Measurements from ENCODE around the gene GSTO2.

GSTO2 gene

DNA sequence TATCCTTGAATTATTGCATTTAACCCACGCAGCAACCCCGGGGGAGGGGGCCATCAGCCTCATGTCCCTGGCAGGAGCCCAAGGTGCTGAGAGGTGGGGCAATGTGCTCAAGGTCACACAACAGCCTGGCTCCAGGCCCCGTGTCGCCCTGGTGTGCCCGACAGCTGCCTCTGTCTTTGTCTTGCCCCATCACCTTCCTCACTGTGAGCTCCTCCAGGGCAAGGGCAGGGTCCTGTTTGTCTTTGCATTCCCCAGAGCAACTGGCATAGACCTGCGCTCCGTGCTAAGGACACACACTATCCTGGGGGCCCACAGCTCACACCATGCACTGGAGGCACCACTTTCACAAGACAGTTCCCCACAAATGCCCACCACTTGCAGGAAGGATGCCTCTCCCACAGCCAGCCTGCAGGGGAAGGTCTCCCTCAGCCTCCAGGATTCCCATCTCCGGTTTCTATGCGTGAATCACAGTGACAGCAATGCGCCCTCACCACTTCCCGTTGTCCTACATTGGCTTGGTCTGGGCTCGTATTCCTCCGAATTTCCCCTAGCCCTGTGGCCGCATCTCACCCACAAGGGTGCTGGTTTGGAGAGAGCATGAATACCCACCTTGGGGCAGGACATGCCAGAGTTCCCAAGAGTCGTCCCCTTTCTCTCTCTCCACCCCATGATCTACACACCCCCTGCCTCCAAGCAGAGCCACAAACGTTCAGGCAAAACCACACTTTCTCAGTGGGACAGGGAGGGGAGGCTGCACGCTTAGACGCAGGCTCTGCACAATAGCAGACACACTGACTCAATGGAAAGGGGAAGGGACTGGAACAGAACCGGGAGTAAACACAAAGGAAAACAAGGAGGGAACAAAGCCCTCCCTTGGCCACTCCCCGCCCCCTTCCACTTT is 59.0 kb downstream of the GSTO2 start:
- DNase-seq = no peak

DNA sequence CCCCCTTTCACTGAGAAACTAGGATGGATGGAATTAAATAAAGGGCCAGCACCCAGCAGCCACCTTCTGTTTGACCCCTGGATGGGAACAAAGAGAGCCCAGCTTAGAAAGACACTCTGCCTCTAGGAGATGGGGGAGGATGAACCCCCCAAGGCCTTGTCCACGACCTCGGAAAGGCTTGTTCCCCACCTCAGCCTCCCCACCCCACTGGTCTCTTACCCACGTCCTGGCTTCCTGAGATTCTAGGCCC is 59.6 kb downstream of the GSTO2 start:
- DNase-seq = no peak

DNA sequence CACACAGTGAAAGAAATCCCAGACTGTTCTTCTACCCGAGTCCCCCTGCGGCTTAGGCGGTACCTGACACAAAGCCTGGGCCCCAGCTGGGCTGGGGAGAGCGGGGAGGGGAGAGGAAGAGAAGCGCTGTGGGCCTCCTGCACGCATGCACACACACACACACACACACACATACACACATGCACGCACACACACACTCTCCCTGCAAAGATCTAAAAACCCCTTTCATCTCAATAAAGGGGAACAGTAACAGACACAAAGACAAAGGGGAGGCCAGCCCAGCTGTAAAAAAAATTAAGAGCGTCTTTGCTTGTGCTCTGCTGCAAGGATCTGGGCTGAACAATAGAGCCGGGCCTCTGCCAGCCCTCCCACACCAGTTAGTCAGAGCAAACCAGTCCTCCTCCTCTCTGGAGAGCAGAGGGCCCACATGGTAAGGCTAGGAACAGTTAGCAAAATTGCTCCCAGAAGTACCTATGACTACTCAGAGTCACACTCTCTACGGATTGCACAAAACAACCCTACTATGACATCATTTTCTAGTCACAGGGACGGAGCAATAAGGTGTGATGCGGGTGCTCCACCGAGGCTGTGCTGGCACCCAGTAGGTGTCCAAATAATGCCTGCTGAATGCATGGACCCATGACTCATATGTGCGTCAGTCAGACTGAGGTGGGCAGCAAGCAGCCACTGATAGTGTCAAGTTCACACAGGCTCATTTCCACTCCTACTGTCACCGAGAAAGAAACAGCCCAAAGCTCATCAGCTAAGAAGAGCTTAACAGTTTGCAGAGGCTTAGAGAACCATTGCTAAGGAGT is 60.1 kb downstream of the GSTO2 start:
- DNase-seq = peak; percentile 34 to 54 (median 46)

DNA sequence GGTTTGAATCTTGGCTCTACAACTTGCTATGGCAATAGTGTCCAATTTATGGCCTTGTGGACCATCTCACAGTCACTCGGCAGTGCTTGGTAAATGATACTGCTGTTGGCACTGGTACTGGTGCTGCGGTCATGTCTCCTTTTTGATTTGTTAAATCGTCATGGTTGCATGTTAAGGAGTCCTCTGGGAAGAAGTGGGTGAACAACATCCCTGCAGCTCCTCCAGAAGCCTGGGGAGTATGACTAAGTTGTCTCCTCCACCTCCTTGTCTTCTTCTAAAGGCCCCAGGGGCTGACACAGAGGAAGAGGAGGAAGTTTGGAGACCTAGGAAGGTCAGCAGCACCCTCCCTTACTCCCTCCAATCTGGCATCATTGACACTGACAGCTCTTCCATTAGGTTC is 60.8 kb downstream of the GSTO2 start:
- no peak for DNase-seq

DNA sequence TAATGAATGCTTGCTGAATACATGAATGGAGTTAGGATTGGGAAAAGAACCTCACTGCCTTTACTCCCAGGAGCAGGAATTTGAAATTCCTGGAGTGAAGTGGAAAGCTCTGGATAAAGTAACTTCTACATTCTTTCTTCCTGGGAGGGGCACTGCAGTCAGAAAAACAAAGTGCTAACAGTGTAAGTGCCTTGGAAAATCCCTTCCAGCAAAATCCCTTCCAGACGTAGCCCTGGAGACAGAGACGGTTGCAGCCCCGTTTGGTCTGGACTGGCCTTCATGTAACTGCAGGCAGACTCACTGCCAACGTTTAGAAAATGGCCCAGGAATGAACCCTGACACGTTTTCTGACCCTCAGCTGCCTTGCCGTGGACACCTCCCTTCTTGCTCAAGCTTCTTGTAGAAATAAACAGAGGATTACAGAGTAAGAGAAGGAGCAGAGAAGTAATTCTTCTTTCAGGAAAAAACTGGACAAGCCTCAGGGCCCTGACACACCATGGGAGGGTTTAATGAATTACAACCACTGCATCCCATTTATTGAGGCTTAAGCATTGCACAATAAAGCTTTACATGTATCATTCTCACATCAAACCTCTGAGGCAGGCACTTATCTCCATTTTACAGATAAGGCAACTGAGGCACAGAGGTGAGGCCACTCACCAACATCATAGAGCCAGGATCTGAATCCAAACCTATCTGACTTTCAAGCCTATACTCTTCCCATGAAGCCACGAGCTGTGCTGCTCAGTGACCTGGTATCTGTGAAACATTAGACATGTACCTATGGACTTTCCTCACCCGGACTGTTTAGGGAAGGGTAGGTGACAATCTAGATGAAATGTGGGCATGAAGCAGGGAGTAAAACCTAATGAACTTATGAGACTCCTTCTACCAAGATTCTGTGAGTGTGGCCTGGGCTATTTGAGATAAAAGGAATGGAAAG is 61.5 kb downstream of the GSTO2 start:
- DNase-seq = no peak

DNA sequence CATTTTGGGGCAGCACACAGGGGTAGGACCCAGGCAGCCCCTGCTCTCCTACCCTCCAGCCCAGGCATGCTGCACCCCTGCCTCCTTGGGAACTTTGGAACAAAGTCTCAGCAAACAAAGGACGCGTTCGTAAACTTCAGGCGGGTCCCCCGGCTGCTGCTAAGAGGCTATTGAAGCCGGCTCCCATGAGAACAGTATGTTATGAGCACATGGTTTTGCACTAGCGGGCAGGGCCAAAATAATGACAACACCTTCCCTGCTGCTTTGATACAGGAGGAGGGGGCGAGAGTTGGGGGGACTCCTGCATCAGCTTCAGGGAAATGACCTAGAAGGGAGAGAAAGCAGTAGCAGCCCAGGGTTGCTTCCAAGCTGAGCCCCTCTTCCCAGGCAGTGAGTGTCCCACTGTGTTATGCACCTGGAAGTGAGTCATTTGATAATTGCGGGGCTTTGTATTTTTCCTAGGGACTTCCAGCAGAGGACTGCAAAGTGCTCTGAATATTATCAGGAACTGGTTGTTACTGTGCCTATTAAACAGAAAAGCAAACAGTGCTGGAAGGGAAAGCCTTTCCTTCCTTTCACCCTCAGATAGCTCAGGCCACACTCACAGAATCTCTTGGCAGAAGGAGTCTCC is 62.3 kb downstream of the GSTO2 start:
- no peak for DNase-seq

DNA sequence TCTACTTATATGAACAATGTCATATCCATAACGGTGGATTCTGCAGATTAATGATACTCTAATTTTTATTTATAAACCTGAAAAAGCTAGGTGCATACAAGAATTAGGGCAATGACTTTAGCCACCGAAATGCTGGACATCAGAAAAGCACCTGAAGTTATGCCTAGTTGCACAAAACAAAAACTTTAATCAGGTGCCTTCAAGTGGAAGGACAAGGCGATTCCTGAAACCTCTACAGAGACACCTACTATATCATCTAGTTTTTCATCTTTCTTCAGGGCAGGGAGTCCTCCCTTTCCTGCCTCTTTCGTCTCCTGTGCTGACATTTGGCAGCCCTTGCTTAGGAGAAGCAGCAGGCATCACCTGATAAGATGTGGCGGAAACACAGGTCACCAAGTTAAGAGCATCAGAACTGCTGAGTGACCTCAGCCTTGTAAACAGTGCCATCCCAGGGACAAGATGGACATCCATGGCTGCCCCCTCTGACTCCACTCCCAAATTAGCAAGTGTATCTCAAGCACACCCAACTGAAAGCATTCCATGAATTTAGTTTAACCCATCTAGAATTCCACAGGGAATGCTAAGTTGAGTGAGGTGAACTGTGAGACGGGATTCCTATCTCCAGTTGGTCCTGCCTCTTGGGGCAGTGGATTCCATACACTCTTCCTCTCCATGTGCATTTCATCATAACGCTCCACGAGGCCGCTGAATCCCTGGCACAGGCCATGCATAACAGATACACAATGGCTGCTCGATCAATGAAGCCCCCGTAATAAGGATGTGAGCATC is 63.5 kb downstream of the GSTO2 start:
- no peak for DNase-seq

DNA sequence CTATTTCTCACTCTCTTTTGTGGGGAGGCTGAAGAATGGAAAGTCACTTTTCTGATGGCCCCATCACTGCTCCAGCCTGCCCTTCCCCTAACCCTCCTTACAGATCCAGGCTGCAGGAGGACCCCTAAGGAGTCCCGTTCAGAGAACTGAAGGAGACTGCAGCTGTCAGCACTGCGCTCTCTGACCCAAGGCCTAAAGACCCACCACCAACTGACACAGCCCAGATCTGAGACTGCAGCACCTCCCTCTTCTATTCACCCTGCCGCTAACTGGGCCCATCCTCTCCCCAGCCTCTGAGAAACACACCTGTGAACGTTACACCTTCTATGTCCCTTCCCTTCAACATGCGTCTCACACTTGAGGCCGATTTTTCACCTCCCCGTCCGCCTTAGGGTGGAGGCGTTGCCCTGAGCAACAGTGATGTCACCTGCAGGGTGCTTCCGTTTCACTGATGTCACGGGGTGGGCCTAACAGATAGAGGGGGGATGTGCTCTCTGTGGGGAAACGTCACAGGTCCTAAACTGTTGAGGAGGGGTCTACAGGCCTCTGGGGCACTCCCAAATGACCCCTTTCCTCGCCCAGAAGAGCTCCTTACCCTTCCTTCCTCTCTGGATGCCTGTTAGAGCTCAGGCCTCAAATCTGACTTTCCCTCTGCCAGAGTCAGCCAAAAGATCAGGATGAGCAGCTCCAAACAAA is 64.2 kb downstream of the GSTO2 start:
- DNase-seq = peak in 3 of 4 experiments; percentile 14 to 62 (median 44)

DNA sequence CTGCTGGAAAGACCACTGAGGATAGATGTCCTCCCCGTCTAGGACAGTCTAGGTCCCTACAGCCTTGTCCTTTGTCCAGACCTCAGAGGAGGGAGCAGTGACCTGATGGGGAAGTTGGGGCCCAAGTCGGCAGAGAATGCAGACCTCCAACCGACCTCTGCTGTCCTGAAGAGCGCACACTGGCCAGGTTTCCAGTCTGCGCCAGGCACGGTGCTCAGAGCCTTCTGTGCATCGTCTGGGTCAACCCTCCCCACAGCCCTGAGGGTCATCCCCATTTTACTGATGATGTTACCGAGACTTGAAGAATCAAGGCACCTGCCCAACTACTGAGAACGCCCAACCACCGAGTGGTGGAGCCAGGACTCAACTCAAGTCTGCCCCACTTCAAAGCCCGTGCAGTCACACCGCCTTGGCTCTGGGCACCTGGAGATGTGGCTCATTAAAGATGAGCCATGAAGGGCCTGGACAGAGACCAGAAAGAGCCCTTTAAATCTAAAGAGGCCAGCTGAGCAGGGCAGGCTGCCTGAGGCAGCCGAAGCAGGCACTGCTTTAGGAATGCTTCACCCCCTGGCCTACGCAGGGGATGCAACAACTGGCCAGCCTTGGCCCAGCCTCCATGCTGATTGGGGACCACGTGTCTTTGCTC is 64.9 kb downstream of the GSTO2 start:
- DNase-seq = no peak

DNA sequence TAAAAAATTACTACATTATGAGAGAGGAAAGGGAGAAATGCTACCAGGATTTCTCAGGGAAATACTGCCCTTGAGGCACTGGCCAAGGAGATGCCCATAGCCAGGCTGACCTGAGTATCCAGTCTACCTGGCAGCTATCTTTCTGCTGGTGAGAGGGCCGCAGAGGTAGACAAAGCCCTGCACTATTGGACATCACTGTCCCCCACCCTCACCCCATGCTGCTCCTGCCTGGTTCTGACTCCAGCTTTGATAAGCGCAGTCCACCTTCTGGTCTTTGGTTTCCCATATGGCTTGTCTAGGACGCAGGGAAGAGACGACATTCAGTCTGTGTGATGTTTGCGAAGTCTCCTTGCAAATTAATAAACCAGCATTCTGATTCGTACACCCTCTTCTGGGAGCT is 65.6 kb downstream of the GSTO2 start:
- no peak for DNase-seq

DNA sequence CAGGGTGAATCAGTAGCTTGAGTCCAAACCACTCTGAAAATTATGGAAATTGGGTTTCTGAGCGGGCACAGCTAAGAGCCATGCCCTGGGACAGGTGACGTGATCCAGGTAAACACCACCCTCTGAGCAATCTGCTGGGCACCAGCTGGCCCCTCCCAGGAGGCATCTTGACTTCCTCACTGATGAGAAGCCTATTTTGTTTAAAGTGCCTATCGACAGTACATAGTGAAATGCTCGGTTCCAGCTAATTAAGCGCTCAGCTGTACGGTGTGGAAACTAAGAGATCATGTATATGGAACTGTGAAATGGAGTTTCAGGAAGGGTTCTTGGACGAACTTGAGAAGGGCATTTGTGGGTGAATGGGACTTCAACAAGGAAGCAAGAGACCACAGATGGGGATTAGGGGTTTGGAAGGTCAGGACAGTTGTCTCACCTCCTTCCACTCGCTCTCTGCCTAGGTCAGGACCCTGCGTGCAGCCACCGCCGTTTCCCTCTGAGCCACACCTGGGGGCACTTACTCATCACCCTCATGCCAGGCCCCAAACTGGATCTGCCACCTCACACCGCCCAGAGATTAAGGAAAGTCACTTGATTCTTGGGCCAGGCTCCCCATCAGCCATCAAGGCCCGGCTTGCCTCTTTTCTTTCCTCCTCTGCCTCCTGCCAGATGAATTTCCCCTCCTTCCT is 66.1 kb downstream of the GSTO2 start:
- DNase-seq = peak in 1 of 4 experiments; percentile 15

DNA sequence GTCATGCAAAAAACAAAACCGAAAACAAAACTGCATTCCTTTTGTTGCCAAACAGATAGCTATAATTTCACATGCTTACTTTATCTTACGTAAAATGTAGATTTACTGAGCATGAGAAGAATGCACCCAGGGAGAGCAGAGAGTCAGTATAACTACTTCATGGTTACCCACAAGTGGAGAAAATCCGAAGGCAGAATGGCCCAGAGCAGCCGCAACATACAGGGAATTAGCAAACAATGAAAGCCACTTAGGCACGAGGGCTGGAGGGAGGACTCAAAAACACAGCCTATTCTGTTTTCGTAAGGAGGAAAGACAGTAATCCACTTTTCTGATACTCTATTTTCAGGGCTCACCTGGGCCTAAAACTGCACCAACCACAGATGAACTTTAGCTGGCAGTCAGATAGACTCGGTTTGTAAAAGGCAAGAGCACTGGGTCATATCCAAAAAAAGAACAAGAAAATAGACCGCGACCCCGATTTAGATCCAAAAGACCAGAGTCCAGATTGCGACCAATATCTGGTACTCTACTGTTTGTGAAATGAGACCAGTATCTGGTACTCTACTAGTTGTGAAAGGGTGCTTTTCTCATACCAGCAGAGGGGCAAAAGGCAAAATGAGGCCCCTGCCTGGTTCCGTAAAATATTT is 68.0 kb downstream of the GSTO2 start:
- no peak for DNase-seq

DNA sequence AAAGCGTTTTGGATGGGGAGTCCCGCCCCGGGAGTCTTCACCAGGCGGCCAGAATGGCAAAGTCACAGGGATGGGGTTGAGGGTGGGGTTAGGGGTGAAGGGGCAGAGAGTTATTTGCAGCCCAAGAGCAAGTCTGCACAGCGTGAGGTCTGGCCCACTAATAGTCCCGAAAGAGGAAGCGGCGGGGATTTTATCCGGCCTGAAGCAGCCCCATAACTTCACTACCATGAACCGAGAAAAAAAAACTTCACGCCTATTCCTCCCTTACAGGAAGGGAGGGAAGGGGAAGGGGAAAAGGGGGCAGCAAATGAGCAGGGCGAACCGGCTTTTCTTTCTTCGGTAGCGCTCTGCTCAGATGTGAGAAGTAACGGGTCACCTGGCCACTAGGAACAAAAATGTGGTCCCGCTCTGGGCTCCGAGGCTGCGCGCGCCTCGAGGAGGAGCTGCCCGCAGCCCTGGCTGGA is 68.6 kb downstream of the GSTO2 start:
- no peak for DNase-seq

DNA sequence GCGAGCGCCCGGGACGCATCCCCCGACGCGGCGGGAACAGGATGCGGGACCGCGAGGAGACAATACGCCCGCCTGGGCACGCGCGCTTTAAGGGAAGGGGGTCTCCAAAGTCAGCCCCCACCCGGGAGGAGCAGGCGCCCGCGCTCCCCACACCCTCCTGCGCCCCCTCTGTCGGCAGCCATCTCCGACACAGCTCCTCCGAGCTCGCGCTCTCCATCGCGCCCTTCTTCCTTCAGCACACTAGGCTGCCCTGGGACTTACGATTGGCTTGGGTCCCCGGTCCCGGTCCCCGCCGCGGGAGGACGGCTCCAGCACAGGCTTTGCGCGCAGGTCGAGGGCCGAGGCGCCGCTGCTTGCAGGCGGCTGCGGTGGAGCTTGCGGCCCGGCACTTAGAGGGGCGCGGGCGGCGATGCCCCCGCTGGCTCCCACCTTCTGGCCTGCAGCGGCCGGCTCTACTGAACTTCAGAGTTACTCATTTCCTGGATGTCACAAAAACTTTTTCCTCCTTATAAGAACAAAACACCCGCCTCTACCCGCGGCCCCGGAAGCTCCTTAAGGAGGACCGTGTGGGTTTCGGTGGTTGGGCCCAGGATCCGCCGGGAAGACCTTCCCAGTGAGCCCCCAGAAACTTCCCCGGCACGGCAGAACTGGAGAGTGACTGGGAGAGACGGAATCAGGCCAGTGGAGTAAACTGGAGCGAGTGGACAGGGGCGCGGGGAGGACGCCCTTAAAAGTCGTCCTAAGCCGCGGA is 69.2 kb downstream of the GSTO2 start, which contains the start of gene ITPRIP:
Gene ITPRIP (minus strand): TSS at position 481 of the 751 bp plus-strand sequence. CDS start 22,414 bp downstream, outside the sequence.
- peak; percentile 36 to 75 (median 60) for DNase-seq

DNA sequence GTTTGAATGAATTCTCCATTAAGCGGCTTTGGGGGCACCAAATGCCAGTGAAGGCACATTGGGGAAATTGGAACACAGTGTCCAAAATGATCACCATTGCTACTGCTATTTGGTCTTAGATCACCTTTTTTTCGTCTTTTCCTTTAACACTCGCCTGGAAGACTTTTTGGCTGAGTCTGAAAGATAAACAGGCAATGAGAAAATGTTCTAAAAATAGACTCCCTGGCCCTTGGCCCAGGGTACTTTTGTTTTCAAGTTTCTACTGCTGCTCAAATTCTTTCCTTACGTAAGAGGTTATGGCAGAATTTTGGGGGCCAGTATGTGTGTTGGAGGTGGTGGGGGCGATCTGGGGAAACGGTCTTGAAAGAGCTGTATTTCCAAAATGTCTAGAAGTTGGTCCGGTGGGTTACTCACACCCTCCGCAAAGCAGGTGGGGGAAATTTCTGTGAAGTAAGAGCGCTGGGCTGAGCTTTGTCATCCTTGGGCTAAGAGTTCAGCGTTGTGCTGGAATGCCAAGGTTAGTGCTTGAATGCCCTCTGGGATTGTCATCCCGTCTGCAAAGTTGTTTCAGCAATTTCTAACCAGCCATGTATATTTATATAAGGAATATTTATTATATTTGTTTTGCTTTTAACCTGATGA is 70.6 kb downstream of the GSTO2 start:
- no peak for DNase-seq

DNA sequence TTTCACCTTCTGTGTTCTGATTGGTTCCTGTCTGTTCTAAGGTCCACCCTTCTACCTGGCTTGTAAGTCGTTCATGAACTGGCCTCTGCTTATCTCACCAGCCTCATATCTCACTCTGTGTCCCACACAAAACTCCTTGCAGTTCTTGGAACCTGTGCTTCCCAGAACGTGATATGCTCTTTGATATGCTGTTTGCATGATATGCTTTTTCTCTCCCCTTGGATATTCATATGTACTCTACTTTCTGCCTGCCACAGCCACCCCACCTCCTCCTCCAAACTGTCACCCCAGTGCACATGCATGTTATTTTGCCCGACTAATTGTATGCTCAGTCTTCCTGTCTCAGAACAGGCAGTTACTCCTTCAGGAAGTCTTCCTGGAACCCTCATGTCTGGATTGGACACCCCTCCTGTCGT is 71.1 kb downstream of the GSTO2 start:
- DNase-seq = no peak

DNA sequence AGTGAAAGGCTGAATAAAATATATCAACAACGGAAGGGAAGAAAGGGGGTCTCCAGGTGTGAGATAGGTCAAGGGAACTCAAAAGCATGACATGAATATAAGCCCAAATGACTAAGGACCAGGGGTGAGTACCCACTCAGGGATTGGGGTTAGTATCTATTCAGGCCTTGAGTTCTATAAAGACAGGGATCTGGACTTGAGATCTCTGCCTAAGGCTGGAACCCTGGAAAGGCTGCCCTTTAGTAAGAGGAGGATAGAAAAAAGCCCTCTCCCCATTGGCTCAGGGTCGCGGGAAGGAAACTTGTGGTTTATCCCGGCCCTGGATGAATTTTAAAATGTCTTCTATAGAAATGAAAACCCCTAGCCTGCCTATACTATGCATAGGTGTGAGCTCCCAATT is 71.7 kb downstream of the GSTO2 start:
- DNase-seq = no peak

DNA sequence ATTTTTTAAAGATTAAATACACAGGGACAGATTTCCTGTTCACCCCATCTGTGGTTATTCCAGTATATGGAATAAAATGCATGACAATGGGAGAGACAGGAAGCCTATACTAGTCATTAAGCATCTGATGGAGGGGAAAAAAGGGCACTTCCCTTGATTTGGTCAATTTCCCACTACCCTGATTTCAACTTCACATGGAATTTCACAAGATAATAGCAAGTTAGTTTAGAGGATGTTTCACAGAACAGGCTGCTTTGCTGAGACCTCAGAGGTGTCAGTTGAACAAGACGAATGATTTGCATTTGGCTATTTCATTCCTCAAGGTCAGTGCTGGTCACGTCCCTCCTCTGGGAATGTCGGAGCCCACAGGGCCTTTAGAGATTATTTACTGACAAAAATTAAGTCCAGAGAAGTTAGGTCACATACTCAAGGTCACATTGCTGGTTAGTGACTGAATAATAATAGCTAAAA is 74.0 kb downstream of the GSTO2 start:
- DNase-seq = no peak

All from activated naive CD4-positive, alpha-beta T cell (primary cell).